Activated effector memory CD4-positive, alpha-beta T cell treated with Interleukin-2 at 50 U/mL for 16 hours (primary cell): ENCODE results near the gene FFAR4.

Experiments
- DNase-seq: peaks from one replicate; pipeline ENCODE4 v3.0.0-alpha.2; 2020

Gene FFAR4

GRCh38 chr10:93601146-93601773, 34.8 kb downstream of the FFAR4 start, which contains the start of gene RBP4:
RBP4 (minus strand) TSS chr10:93601235; CDS start chr10:93601028, 207 bp downstream.
- no peak for DNase-seq

- no peak for DNase-seq
Measured at GRCh38 chr10:93601774-93602162, 35.3 kb downstream of the FFAR4 start.

GRCh38 chr10:93603023-93603422, 36.6 kb downstream of the FFAR4 start:
- DNase-seq: no peak

GRCh38 chr10:93604146-93604545, 37.7 kb downstream of the FFAR4 start:
- no peak for DNase-seq

GRCh38 chr10:93608421-93608820, 42.0 kb downstream of the FFAR4 start:
- DNase-seq: no peak

GRCh38 chr10:93612311-93612710, 45.8 kb downstream of the FFAR4 start, which contains the start of gene PDE6C:
PDE6C (plus strand) TSS chr10:93612537; CDS start chr10:93612726, 189 bp downstream.
- DNase-seq: no peak

- DNase-seq: no peak
Measured at GRCh38 chr10:93613126-93613525, 46.7 kb downstream of the FFAR4 start.

GRCh38 chr10:93614101-93614825, 47.8 kb downstream of the FFAR4 start:
- no peak for DNase-seq

GRCh38 chr10:93615576-93616235, 49.2 kb downstream of the FFAR4 start:
- no peak for DNase-seq

- DNase-seq: no peak
Measured at GRCh38 chr10:93620925-93621324, 54.5 kb downstream of the FFAR4 start.

GRCh38 chr10:93622942-93623341, 56.5 kb downstream of the FFAR4 start:
- DNase-seq: no peak

GRCh38 chr10:93628858-93629257, 62.4 kb downstream of the FFAR4 start:
- DNase-seq: no peak

GRCh38 chr10:93629647-93630305, 63.3 kb downstream of the FFAR4 start:
- DNase-seq: no peak

- DNase-seq: no peak
Measured at GRCh38 chr10:93630625-93631557, 64.4 kb downstream of the FFAR4 start.
